Measurements from ENCODE around the gene TRPM5.

TRPM5 gene

GRCh38 chr11:2404735-2405196, 39.5 kb downstream of the TRPM5 start:
- TF ChIP-seq CTCF (IDR thresholded peaks at IDR 0.05) = no peak

GRCh38 chr11:2402890-2403645, 41.2 kb downstream of the TRPM5 start:
- no peak for TF ChIP-seq CTCF (IDR thresholded peaks at IDR 0.05)

DNA sequence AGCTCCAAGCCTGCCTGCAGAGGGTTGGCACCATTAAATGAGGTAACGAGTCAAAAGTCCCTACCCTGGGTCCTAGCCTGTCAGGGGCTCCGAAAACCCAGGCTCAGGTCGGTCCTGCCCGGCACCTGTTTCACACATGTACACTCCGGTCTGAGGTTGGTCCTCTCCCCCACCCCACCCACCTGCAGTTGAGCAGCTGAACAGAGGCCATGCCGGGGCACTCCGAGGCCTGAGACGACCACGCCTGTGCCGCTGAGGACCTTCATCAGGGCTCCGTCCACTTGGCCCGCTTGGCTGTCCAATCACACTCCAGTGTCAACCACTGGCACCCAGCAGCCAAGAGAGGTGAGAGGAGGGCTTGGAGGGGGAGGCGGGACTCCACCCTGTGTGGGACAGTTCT, 42.2 kb downstream of the TRPM5 start:
- TF ChIP-seq CTCF (IDR thresholded peaks at IDR 0.05) = no peak

GRCh38 chr11:2401436-2401984, 42.8 kb downstream of the TRPM5 start:
- peak; percentile 45; the same call in 1 of the 2 replicates for TF ChIP-seq CTCF (IDR thresholded peaks at IDR 0.05)

GRCh38 chr11:2400762-2401435, 43.4 kb downstream of the TRPM5 start:
- TF ChIP-seq CTCF (IDR thresholded peaks at IDR 0.05) = no peak

DNA sequence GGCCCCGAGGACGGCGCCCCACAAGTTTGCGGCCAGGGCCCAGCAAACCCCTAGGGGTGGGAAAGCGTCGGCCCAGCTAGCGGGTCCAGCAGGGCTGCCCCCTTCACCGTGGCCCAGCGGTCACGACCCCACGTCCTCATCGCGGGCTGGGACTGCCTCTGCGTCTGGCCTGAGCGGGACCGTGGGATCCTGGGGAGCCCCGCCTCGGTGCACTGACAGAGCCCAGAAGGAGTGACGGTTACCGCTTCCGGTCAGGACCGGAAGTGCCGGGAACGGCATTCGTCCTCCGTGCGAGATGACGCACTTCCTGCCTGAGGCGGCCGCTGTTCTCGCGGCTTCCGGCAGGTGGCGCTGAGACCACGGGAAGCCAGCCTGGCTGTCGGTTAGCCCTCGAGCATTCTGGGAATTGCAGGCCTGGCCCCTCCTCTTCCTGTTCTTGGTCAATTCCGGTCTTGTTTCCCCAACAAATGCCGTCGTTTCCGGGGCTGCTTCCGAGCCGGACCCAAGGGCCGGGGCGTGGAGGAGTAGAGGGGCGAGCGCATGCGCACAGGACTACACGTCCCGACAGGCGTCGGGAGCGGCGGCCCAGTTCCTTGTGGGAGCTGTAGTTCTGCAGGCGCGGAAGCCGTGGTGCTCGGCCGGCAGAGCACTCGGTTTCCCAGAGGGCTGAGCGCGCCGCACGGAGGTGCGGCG, 44.1 kb downstream of the TRPM5 start, which contains the start of gene TSSC4:
Gene TSSC4 (plus strand): TSS at position 682 of the 693 bp plus-strand sequence. CDS start 1,884 bp downstream, outside the sequence.
- peak; percentile 99 for TF ChIP-seq CTCF (IDR thresholded peaks at IDR 0.05)

GRCh38 chr11:2399488-2400068, 44.7 kb downstream of the TRPM5 start:
- TF ChIP-seq CTCF (IDR thresholded peaks at IDR 0.05) = no peak
